Mammary epithelial cell (primary cell): Measurements from ENCODE around the gene NIPSNAP2.

Experiments used
- CTCF ChIP-seq, 2 donors: IDR thresholded peaks in 1 of 2; conservative IDR thresholded peaks in 1 of 2; 2 replicates each; pipeline ENCODE4 v1.5.1; 2011 to 2012; ENCODE audit warnings: inconsistent platforms in 2 of 2, low read length in 2 of 2, mild to moderate bottlenecking in 2 of 2, control low read depth in 1 of 2, low read depth in 1 of 2; ENCODE audit not compliant: insufficient read depth in 1 of 2; ENCODE audit errors: extremely low read depth in 1 of 2
- EZH2 ChIP-seq: IDR thresholded peaks from 2 replicates; pipeline ENCODE4 v1.6.1; 2012; ENCODE audit warnings: low read length, inconsistent platforms, borderline replicate concordance

GRCh38 chr7:56030340-56030739, 66.0 kb downstream of the NIPSNAP2 start:
- no peak for TF ChIP-seq EZH2
- no peak for TF ChIP-seq CTCF (conservative IDR thresholded peaks at IDR 0.05 in 1 of 2, IDR thresholded peaks at IDR 0.05 in 1 of 2; ENCODE audit: extremely low read depth in 1 of 2, insufficient read depth in 1 of 2, low read depth in 1 of 2, low read length in 2 of 2)
